GM06990 (cell line): ENCODE data around the gene DACT1.
"Not testable (repeated sequence)": the region's sequence is repeated elsewhere in the genome, so short reads cannot be mapped to it uniquely, and the experiment has no call there.

Source experiments
- DNase-seq: peaks from one replicate; pipeline ENCODE4 v3.0.0-alpha.2; 2011; ENCODE audit not compliant: insufficient read length; ENCODE audit errors: extremely low read depth
- H3K27me3 ChIP-seq: replicated peaks from 2 replicates; pipeline ENCODE4 v1.6.0; 2011; ENCODE audit warnings: low read length; ENCODE audit not compliant: control insufficient read depth, insufficient read depth
- H3K36me3 ChIP-seq: 2 replicates; pipeline ENCODE4 v1.5.1; 2011; ENCODE audit warnings: low read length; ENCODE audit not compliant: control insufficient read depth, insufficient read depth
- H3K4me3 ChIP-seq: replicated peaks from 2 replicates; pipeline ENCODE4 v1.5.1; 2011; ENCODE audit warnings: low read depth, mild to moderate bottlenecking, control low read depth, low read length
- CTCF ChIP-seq: IDR thresholded peaks from 2 replicates; pipeline ENCODE4 v1.5.1; 2011; ENCODE audit warnings: low read length, control low read depth, mild to moderate bottlenecking, inconsistent platforms; ENCODE audit not compliant: insufficient read depth, poor library complexity, severe bottlenecking

DACT1 gene

GRCh38 chr14:58637391-58638230 lies at the start of gene DACT1:
Gene DACT1, plus strand, starts transcription at chr14:58637962. Its CDS starts 241 bp downstream, at chr14:58638203.
- peak; percentile 66 for DNase-seq
- TF ChIP-seq CTCF, result no peak
- Histone ChIP-seq H3K36me3 (no peaks in the 10 kb centered on the region), H3K27me3 (no peaks in the 10 kb centered on the region), H3K4me3 (peak within 1 kb of the TSS; percentile 72)

GRCh38 chr14:58588321-58588720 lies 49.4 kb upstream of the DACT1 start:
- not testable (repeated sequence) for H3K27me3 ChIP-seq

DNA sequence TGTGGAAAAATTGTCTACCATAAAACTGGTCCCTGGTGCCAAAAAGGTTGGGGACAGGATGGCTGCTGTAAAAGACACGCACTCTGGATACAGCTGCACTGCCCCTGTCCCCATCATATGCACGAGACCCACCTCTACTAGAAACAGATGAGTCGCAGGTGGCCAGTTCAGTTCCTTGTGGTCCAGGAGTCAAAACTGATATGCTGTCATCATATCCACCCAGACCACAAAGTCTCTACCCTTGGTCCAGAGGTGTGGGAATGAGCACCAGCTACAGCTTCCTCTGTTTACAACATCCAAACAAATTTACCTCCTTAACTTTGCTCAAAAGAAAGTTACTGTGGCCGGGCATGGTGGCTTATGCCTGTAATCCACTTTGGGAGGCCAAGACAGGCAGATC lies 43.8 kb upstream of the DACT1 start:
- DNase-seq, result no peak
- no peak for TF ChIP-seq CTCF

More at GRCh38 chr14:58588321-58588720, 49.4 kb upstream of the DACT1 start:
- not testable (repeated sequence) for H3K36me3 ChIP-seq, DNase-seq, H3K4me3 ChIP-seq

GRCh38 chr14:58597041-58597440 lies 40.7 kb upstream of the DACT1 start:
- Histone ChIP-seq H3K36me3 (no peaks in the 10 kb centered on the region), H3K4me3 (no peak overlapping the region), H3K27me3 (no peaks in the 10 kb centered on the region)
- no peak for DNase-seq
- TF ChIP-seq CTCF, result no peak

More for the DNA sequence above, 43.8 kb upstream of the DACT1 start:
- no peaks in the 10 kb centered on the region for H3K36me3 ChIP-seq
- no peaks in the 10 kb centered on the region for H3K27me3 ChIP-seq
- H3K4me3 ChIP-seq, result no peak overlapping the region

DNA sequence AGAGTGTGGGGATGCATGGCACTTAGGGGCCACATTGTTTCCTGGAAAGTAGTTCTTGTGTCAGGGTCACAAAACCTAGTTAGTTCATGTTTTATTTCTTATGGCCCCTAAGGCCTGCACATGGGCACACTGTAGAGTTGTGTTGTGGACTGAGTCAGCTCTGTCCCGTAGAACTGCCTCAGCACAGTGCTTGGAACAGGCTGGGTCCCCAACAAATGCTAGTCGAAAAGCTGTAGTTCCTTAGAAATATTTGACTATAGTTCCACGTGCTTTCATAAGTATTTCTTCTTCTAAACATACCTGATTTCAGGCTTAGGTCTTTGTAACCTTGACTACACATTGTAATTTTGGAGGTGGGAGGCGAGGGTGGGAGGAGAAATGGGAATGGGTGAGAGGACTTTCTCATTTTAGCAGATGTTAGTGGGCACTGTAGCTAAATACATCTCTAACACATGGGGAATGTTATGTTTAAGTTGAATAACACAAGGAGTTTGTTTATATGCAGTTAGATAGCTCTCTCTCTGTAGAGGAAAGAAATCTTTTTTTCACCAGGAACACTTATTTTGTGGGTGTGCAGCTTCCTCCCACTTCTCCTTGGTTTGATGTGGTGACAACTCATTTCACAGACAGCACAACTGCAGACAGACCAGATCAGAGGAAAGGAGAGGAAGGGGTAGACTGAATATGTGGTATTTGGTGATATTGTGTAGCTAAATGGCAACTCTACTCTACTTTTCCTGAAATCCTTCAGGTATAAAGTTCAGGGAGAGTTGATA lies 39.5 kb upstream of the DACT1 start:
- TF ChIP-seq CTCF, result no peak
- no peak for DNase-seq

More for the DNA sequence above, 39.5 kb upstream of the DACT1 start:
- Histone ChIP-seq H3K4me3 (no peak overlapping the region), H3K36me3 (no peaks in the 10 kb centered on the region), H3K27me3 (no peaks in the 10 kb centered on the region)
